Activated naive CD4-positive, alpha-beta T cell treated with anti-CD3 and anti-CD28 coated beads for 36 hours (primary cell): ENCODE data around the gene ARHGAP23. TPM values are rescaled to one million over a fixed set of nuclear protein-coding genes. Genes with fewer than 3 reads are reported as not detected.

ENCODE experiments used
- CTCF ChIA-PET: fragments of 350-600 bp; sonication (Branson Sonifier 250); formaldehyde crosslinking; loops from one replicate; lab custom pipeline; 2021; ENCODE audit warnings: antibody characterized with exemption; lab: Charles Lee
- DNase-seq: peaks from one replicate; pipeline ENCODE4 v3.0.0-alpha.2; 2020
- H3K27ac Mint-ChIP-seq: one replicate; pipeline ENCODE4 v1.8.0; 2021; ENCODE audit warnings: mild to moderate bottlenecking, mixed read lengths
- H3K27me3 Mint-ChIP-seq: one replicate; pipeline ENCODE4 v1.8.0; 2021; ENCODE audit warnings: low read depth, mixed read lengths
- H3K36me3 Mint-ChIP-seq: one replicate; pipeline ENCODE4 v1.8.0; 2021; ENCODE audit warnings: low read depth, mixed read lengths
- H3K4me1 Mint-ChIP-seq: one replicate; pipeline ENCODE4 v1.8.0; 2021; ENCODE audit warnings: low read depth, mixed read lengths
- H3K4me3 Mint-ChIP-seq: one replicate; pipeline ENCODE4 v1.8.0; 2021; ENCODE audit warnings: mild to moderate bottlenecking, moderate library complexity, mixed read lengths
- H3K9me3 Mint-ChIP-seq: one replicate; pipeline ENCODE4 v1.8.0; 2021; ENCODE audit warnings: mixed read lengths
- intact Hi-C: fragments of 100-400 bp; cut with micrococcal nuclease; formaldehyde crosslinking; loops from one replicate; pipeline ENCODE4 v1.15.1; 2023
- total RNA-seq, 2 experiments: library from RNA; stranded (reverse); gene quantifications; one replicate each; pipeline ENCODE4 v1.2.3, GENCODE V29; 2021

ARHGAP23 gene
- total RNA-seq, 2 experiments from 2014 or later = 0.52 to 1.0 TPM

GRCh38 chr17:38541281-38541680, 113.0 kb downstream of the ARHGAP23 start:
- H3K9me3 Mint-ChIP-seq = no peaks in the 10 kb centered on the region
- H3K4me3 Mint-ChIP-seq = no peak overlapping the region
- CTCF ChIA-PET = interaction anchor here (0.9 to 1.4 kb wide), 2 partner anchors 17 to 122 kb away, joined by 3 to 4 read pairs; no protein-coding TSS in a partner anchor
- H3K27me3 Mint-ChIP-seq = no peaks in the 10 kb centered on the region
- H3K27ac Mint-ChIP-seq = no peak overlapping the region
- intact Hi-C loops = no loop called here
- no peak for DNase-seq
- H3K36me3 Mint-ChIP-seq = no peaks in the 10 kb centered on the region
- H3K4me1 Mint-ChIP-seq = no peaks in the 10 kb centered on the region

GRCh38 chr17:38542286-38542685, 114.0 kb downstream of the ARHGAP23 start:
- no peak overlapping the region for H3K27ac Mint-ChIP-seq
- H3K9me3 Mint-ChIP-seq = no peaks in the 10 kb centered on the region
- no peaks in the 10 kb centered on the region for H3K36me3 Mint-ChIP-seq
- no peak for DNase-seq
- no peaks in the 10 kb centered on the region for H3K4me1 Mint-ChIP-seq
- no peaks in the 10 kb centered on the region for H3K27me3 Mint-ChIP-seq
- CTCF ChIA-PET = interaction anchor here (0.9 kb wide), 2 partner anchors 16 to 121 kb away, joined by 3 to 6 read pairs; no protein-coding TSS in a partner anchor
- H3K4me3 Mint-ChIP-seq = no peak overlapping the region
- intact Hi-C loops = no loop called here

- Mint-ChIP-seq H3K4me1 (no peaks in the 10 kb centered on the region), H3K9me3 (no peaks in the 10 kb centered on the region), H3K4me3 (no peak overlapping the region), H3K27me3 (no peaks in the 10 kb centered on the region), H3K36me3 (no peaks in the 10 kb centered on the region), H3K27ac (no peak overlapping the region)
- intact Hi-C loops = no loop called here
- CTCF ChIA-PET = interaction anchor here (0.6 to 0.9 kb wide), 2 partner anchors 15 to 232 kb away, joined by 3 to 6 read pairs; no protein-coding TSS in a partner anchor
- DNase-seq = no peak
These were observed 115.3 kb downstream of the ARHGAP23 start for GRCh38 chr17:38543403-38544174.

DNA sequence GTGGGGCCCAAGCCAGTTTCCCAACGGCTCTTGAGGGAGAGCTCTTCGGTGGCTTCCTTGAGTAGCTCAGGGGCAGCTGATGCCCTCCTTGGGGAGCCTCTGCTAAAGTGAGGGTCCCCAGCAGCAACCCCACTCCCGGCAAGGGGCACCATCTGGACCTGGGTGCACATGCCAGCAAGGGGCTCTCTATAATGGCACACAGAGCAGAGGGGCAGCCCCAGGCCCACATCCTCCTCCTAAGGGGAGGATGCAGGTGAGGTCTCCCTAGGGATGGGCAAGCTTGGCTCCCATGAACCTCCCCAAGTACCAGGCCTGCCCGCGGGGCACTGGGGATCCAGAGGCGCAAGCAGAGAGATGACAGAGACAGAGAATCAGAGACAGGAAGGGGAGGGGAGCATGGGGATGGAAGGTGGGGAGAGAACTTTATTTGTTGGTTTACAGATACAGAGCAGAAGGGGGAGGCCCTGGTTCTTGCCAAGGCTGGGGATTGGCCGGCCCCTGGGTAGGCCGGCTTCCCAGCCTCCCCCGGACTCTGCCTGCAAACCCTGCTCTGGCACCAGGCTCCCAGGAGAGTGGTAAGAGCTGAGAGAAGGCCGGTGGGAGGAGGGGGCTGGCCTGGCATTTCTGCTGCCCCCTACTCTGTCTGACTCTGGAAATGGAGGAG, 116.0 kb downstream of the ARHGAP23 start:
- Mint-ChIP-seq H3K4me3 (no peak overlapping the region), H3K36me3 (no peaks in the 10 kb centered on the region), H3K27ac (no peak overlapping the region), H3K27me3 (no peaks in the 10 kb centered on the region), H3K9me3 (no peaks in the 10 kb centered on the region), H3K4me1 (no peaks in the 10 kb centered on the region)
- CTCF ChIA-PET = interaction anchor here (0.6 kb wide), 1 partner anchor 233 kb away, joined by 3 read pairs; no protein-coding TSS in a partner anchor
- DNase-seq = no peak
- intact Hi-C loops = no loop called here

DNA sequence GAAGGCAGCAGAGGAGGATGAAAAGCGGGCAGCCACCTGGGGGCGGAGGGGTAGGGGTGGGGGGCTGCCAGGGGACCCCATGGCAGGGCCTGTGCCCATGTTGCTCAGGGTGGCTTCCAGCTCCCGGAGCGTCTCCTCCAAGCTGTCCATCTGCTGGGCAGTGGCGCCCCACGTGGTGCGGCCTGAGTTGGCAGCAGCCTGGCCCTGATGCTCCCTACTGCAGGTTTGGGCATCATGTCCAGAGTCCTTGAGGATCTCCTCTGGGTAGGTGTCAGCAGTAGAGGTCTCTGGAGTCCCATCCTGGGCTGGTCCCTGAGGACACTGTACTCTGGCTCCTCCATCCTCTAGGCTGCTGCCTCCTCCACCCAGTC, 116.6 kb downstream of the ARHGAP23 start:
- intact Hi-C loops = no loop called here
- Mint-ChIP-seq H3K27ac (no peak overlapping the region), H3K36me3 (no peaks in the 10 kb centered on the region), H3K27me3 (peaks cover 2% of the 10 kb centered on the region), H3K9me3 (no peaks in the 10 kb centered on the region), H3K4me1 (no peaks in the 10 kb centered on the region), H3K4me3 (no peak overlapping the region)
- DNase-seq = no peak
- CTCF ChIA-PET = no interaction called here

DNA sequence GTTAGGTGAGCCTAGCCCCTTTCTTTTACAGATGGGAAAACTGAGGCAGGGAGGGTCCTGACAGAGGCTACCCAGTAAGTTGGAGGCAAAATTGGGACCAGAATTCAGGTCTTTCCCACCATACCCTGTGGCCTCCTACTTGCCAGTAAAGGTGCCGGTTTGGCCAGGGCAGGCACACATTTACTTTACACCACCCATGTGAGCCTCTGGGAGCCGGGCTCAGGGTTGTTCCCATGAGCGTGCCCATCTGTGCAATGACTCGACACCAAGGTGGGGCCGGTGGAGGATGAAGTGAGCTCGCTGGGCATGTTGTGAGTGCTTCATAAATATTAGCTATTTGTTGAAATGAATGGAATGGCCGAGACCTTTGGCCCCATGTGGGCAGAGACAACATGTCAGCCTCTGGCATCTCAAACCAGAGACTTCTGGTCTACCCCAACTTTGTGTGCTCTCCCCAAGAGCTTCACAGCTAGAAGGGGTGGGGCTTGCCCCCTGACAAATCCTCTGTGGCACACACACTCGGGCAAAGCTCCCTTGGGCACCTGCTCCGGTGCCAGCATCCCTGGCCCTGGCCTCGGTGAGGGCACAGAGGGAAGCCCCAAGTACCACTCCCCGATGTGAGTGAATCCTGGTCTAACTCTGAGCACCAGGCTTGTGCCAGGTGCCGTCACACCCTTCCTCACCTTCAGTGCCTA, 117.4 kb downstream of the ARHGAP23 start:
- H3K4me1 Mint-ChIP-seq = no peaks in the 10 kb centered on the region
- DNase-seq = no peak
- no peak overlapping the region for H3K27ac Mint-ChIP-seq
- intact Hi-C loops = no loop called here
- peaks cover 2% of the 10 kb centered on the region for H3K27me3 Mint-ChIP-seq
- CTCF ChIA-PET = no interaction called here
- no peaks in the 10 kb centered on the region for H3K9me3 Mint-ChIP-seq
- H3K36me3 Mint-ChIP-seq = no peaks in the 10 kb centered on the region
- no peak overlapping the region for H3K4me3 Mint-ChIP-seq

GRCh38 chr17:38546396-38546795, 118.1 kb downstream of the ARHGAP23 start:
- Mint-ChIP-seq H3K9me3 (no peaks in the 10 kb centered on the region), H3K4me1 (no peaks in the 10 kb centered on the region), H3K36me3 (no peaks in the 10 kb centered on the region), H3K4me3 (no peak overlapping the region), H3K27me3 (peaks cover 2% of the 10 kb centered on the region), H3K27ac (no peak overlapping the region)
- CTCF ChIA-PET = interaction anchor here (1.2 kb wide), 1 partner anchor 11 kb away, joined by 3 read pairs; no protein-coding TSS in a partner anchor
- intact Hi-C loops = no loop called here
- no peak for DNase-seq

GRCh38 chr17:38547444-38547843, 119.2 kb downstream of the ARHGAP23 start:
- CTCF ChIA-PET = interaction anchor here (1.2 to 1.9 kb wide), 3 partner anchors 10 to 37 kb away, joined by 3 to 7 read pairs (median 5); no protein-coding TSS in a partner anchor
- DNase-seq = no peak

DNA sequence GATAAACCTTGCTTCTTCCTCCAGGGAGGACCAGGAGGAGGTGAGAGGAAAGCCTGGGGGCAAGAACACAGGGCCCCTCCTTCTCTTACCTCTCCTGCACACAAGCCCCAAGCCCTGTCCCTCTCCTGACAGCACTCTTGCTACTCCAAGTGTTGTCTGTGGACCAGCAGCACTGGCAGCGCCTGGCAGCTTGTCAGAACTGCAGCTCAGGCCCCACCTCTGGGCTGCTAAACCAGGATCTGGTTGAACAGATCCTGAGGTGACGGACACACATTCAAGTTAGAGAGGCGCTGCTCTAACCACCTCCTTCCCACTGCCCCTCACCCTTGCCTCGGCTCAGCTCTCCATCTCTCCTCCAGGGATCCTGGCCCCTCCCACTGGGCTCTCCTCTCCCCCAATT, 121.0 kb downstream of the ARHGAP23 start:
- no peak for DNase-seq
- H3K9me3 Mint-ChIP-seq = no peaks in the 10 kb centered on the region
- H3K27me3 Mint-ChIP-seq = peaks cover 2% of the 10 kb centered on the region
- no peak overlapping the region for H3K27ac Mint-ChIP-seq
- no peaks in the 10 kb centered on the region for H3K36me3 Mint-ChIP-seq
- no peak overlapping the region for H3K4me3 Mint-ChIP-seq
- no peaks in the 10 kb centered on the region for H3K4me1 Mint-ChIP-seq
- intact Hi-C loops = no loop called here
- CTCF ChIA-PET = interaction anchor here (2.6 kb wide), 1 partner anchor 9 kb away, joined by 15 read pairs; no protein-coding TSS in a partner anchor

More at GRCh38 chr17:38547444-38547843, 119.2 kb downstream of the ARHGAP23 start:
- no peaks in the 10 kb centered on the region for H3K36me3 Mint-ChIP-seq
- H3K4me1 Mint-ChIP-seq = no peaks in the 10 kb centered on the region
- peaks cover 2% of the 10 kb centered on the region for H3K27me3 Mint-ChIP-seq
- intact Hi-C loops = no loop called here
- H3K4me3 Mint-ChIP-seq = no peak overlapping the region
- H3K27ac Mint-ChIP-seq = no peak overlapping the region
- H3K9me3 Mint-ChIP-seq = no peaks in the 10 kb centered on the region

DNA sequence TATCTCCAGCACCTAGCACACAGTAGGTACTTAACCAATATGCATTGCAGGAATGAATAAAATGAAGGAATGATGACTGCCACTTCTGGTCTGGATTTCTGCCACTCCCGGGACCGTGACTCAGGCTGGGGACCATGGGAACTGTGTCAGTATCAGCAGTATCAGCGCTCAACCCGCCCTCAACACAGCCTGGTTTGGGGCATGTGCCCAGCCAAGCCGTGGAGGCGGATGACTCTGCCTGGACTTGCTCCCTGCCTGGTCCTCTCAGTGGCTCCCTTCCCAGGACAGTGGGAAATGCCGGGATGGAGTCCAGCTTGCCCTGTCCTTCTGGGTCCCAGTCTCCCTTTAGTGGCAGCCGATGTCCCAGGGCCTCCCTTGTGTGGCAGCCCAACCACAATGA, 122.4 kb downstream of the ARHGAP23 start:
- no peak for DNase-seq
- CTCF ChIA-PET = interaction anchor here (0.6 to 2.6 kb wide), 3 partner anchors 7 to 107 kb away, joined by 3 to 15 read pairs (median 3); no protein-coding TSS in a partner anchor
- H3K27me3 Mint-ChIP-seq = peaks cover 2% of the 10 kb centered on the region
- intact Hi-C loops = no loop called here
- H3K9me3 Mint-ChIP-seq = no peaks in the 10 kb centered on the region
- no peak overlapping the region for H3K4me3 Mint-ChIP-seq
- H3K27ac Mint-ChIP-seq = no peak overlapping the region
- no peaks in the 10 kb centered on the region for H3K36me3 Mint-ChIP-seq
- no peaks in the 10 kb centered on the region for H3K4me1 Mint-ChIP-seq

- no peak for DNase-seq
- no peaks in the 10 kb centered on the region for H3K4me1 Mint-ChIP-seq
- no peak overlapping the region for H3K27ac Mint-ChIP-seq
- H3K27me3 Mint-ChIP-seq = peaks cover 2% of the 10 kb centered on the region
- H3K36me3 Mint-ChIP-seq = no peaks in the 10 kb centered on the region
- no peak overlapping the region for H3K4me3 Mint-ChIP-seq
- H3K9me3 Mint-ChIP-seq = no peaks in the 10 kb centered on the region
- CTCF ChIA-PET = interaction anchor here (0.6 to 1.3 kb wide), 2 partner anchors 42 to 54 kb away, joined by 3 read pairs; no protein-coding TSS in a partner anchor
- intact Hi-C loops = no loop called here
These were observed 122.9 kb downstream of the ARHGAP23 start for GRCh38 chr17:38551121-38551520.

DNA sequence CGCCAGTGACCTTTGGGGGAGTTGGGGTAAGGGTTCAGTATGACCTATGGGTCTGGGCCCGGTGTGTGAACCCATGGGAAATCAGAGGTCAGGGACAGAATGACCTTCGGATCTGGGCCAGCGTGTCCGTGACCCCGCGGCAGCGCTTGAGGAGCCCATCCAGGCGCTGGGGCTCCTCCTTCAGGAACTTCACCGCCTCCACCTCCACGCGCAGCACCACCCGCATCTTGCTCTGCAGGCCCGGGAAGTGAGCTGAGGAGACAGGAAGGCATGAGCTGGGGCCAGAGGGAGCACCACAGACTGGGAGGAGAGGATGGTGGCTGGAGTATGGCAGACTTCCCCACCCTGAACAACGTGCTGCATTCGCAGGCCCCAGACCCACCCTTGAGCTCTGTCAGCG, 124.1 kb downstream of the ARHGAP23 start:
- intact Hi-C loops = no loop called here
- Mint-ChIP-seq H3K4me3 (no peak overlapping the region), H3K27me3 (peaks cover 2% of the 10 kb centered on the region), H3K9me3 (no peaks in the 10 kb centered on the region), H3K36me3 (no peaks in the 10 kb centered on the region), H3K27ac (no peak overlapping the region), H3K4me1 (no peaks in the 10 kb centered on the region)
- no peak for DNase-seq
- CTCF ChIA-PET = interaction anchor here (0.8 to 1.3 kb wide), 4 partner anchors 9 to 243 kb away, joined by 3 to 4 read pairs (median 3); no protein-coding TSS in a partner anchor
